ENCODE data around the gene MYO7A.

DNA sequence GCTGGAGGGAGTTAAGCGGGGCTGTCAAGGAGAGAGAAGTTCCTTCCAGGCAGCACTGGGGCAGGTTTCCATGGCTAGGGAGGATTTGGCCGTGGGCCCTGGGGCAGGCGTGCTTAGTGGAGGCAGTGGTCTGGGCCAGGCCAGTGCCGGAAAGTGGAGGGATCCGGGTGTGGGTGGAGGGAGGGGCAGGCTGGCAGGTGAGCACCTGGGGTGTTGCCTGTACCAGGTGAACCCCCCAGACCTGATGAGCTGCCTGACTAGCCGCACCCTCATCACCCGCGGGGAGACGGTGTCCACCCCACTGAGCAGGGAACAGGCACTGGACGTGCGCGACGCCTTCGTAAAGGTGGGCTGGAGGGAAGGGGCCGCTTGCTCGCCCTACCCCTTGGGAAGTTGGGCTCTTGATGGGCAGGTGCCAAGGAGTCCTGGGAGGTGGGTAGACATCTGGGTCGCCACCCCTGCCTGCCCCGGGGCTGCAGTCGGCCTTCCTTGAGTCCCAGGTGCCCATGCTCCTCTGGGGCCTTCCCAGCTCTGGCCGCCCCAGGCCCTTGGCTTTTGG lies 32.0 kb downstream of the MYO7A start:
- TF ChIP-seq, protein P1, sequence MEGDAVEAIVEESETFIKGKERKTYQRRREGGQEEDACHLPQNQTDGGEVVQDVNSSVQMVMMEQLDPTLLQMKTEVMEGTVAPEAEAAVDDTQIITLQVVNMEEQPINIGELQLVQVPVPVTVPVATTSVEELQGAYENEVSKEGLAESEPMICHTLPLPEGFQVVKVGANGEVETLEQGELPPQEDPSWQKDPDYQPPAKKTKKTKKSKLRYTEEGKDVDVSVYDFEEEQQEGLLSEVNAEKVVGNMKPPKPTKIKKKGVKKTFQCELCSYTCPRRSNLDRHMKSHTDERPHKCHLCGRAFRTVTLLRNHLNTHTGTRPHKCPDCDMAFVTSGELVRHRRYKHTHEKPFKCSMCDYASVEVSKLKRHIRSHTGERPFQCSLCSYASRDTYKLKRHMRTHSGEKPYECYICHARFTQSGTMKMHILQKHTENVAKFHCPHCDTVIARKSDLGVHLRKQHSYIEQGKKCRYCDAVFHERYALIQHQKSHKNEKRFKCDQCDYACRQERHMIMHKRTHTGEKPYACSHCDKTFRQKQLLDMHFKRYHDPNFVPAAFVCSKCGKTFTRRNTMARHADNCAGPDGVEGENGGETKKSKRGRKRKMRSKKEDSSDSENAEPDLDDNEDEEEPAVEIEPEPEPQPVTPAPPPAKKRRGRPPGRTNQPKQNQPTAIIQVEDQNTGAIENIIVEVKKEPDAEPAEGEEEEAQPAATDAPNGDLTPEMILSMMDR (IDR thresholded peaks at IDR 0.05; ENCODE audit: low read length) = no peak
- no peak for TF ChIP-seq EZH2 (optimal IDR thresholded peaks at IDR 0.05; ENCODE audit: low read depth, low read length)

All from MM.1S (cell line).